Activated naive CD4-positive, alpha-beta T cell treated with anti-CD3 and anti-CD28 coated beads for 36 hours (primary cell): ENCODE results near the gene ARHGAP6. TPM values are rescaled to one million over a fixed set of nuclear protein-coding genes. Genes with fewer than 3 reads are reported as not detected.

Experiments
- CTCF ChIA-PET: fragments of 350-600 bp; sonication (Branson Sonifier 250); formaldehyde crosslinking; loops from one replicate; lab custom pipeline; 2021; ENCODE audit warnings: antibody characterized with exemption; lab: Charles Lee
- DNase-seq: peaks from one replicate; pipeline ENCODE4 v3.0.0-alpha.2; 2020
- H3K27ac Mint-ChIP-seq: one replicate; pipeline ENCODE4 v1.8.0; 2021; ENCODE audit warnings: mild to moderate bottlenecking, mixed read lengths
- H3K27me3 Mint-ChIP-seq: one replicate; pipeline ENCODE4 v1.8.0; 2021; ENCODE audit warnings: low read depth, mixed read lengths
- H3K36me3 Mint-ChIP-seq: one replicate; pipeline ENCODE4 v1.8.0; 2021; ENCODE audit warnings: low read depth, mixed read lengths
- H3K4me1 Mint-ChIP-seq: one replicate; pipeline ENCODE4 v1.8.0; 2021; ENCODE audit warnings: low read depth, mixed read lengths
- H3K4me3 Mint-ChIP-seq: one replicate; pipeline ENCODE4 v1.8.0; 2021; ENCODE audit warnings: mild to moderate bottlenecking, moderate library complexity, mixed read lengths
- H3K9me3 Mint-ChIP-seq: one replicate; pipeline ENCODE4 v1.8.0; 2021; ENCODE audit warnings: mixed read lengths
- intact Hi-C: fragments of 100-400 bp; cut with micrococcal nuclease; formaldehyde crosslinking; loops from one replicate; pipeline ENCODE4 v1.15.1; 2023
- total RNA-seq, 2 experiments: library from RNA; stranded (reverse); gene quantifications; one replicate each; pipeline ENCODE4 v1.2.3, GENCODE V29; 2021

ARHGAP6 gene
- total RNA-seq, 2 experiments from 2014 or later = not detected

- no peak overlapping the region for H3K4me3 Mint-ChIP-seq
- no peak overlapping the region for H3K27ac Mint-ChIP-seq
- H3K27me3 Mint-ChIP-seq = no peaks in the 10 kb centered on the region
- H3K9me3 Mint-ChIP-seq = peaks cover 5% of the 10 kb centered on the region
- CTCF ChIA-PET = no interaction called here
- DNase-seq = no peak
- no peaks in the 10 kb centered on the region for H3K36me3 Mint-ChIP-seq
- H3K4me1 Mint-ChIP-seq = no peaks in the 10 kb centered on the region
- intact Hi-C loops = no loop called here
Measured at GRCh38 chrX:11214346-11215190, 451.2 kb downstream of the ARHGAP6 start.

GRCh38 chrX:11212741-11213140 is 453.0 kb downstream of the ARHGAP6 start:
- Mint-ChIP-seq H3K27me3 (no peaks in the 10 kb centered on the region), H3K9me3 (peaks cover 5% of the 10 kb centered on the region), H3K27ac (no peak overlapping the region), H3K36me3 (no peaks in the 10 kb centered on the region), H3K4me3 (no peak overlapping the region), H3K4me1 (no peaks in the 10 kb centered on the region)
- CTCF ChIA-PET = no interaction called here
- DNase-seq = no peak
- intact Hi-C loops = no loop called here

GRCh38 chrX:11210415-11210801 is 455.3 kb downstream of the ARHGAP6 start:
- H3K9me3 Mint-ChIP-seq = no peaks in the 10 kb centered on the region
- no peaks in the 10 kb centered on the region for H3K27me3 Mint-ChIP-seq
- H3K4me1 Mint-ChIP-seq = no peaks in the 10 kb centered on the region
- intact Hi-C loops = no loop called here
- no peaks in the 10 kb centered on the region for H3K36me3 Mint-ChIP-seq
- no peak overlapping the region for H3K27ac Mint-ChIP-seq
- H3K4me3 Mint-ChIP-seq = no peak overlapping the region
- DNase-seq = no peak
- CTCF ChIA-PET = no interaction called here

- no peaks in the 10 kb centered on the region for H3K27me3 Mint-ChIP-seq
- intact Hi-C loops = no loop called here
- H3K36me3 Mint-ChIP-seq = no peaks in the 10 kb centered on the region
- CTCF ChIA-PET = no interaction called here
- no peak for DNase-seq
- no peaks in the 10 kb centered on the region for H3K9me3 Mint-ChIP-seq
- no peaks in the 10 kb centered on the region for H3K4me1 Mint-ChIP-seq
- no peak overlapping the region for H3K4me3 Mint-ChIP-seq
- no peak overlapping the region for H3K27ac Mint-ChIP-seq
Measured at GRCh38 chrX:11209798-11210414, 455.8 kb downstream of the ARHGAP6 start.

GRCh38 chrX:11206716-11207115 is 459.0 kb downstream of the ARHGAP6 start:
- Mint-ChIP-seq H3K9me3 (no peaks in the 10 kb centered on the region), H3K36me3 (no peaks in the 10 kb centered on the region), H3K4me3 (no peak overlapping the region), H3K27ac (no peak overlapping the region), H3K27me3 (no peaks in the 10 kb centered on the region), H3K4me1 (no peaks in the 10 kb centered on the region)
- CTCF ChIA-PET = no interaction called here
- intact Hi-C loops = no loop called here
- no peak for DNase-seq

- H3K4me1 Mint-ChIP-seq = no peaks in the 10 kb centered on the region
- no peaks in the 10 kb centered on the region for H3K27me3 Mint-ChIP-seq
Measured at GRCh38 chrX:11205796-11206195, 459.9 kb downstream of the ARHGAP6 start.

GRCh38 chrX:11197671-11198070 is 468.0 kb downstream of the ARHGAP6 start:
- no peaks in the 10 kb centered on the region for H3K27me3 Mint-ChIP-seq
- no peak overlapping the region for H3K4me3 Mint-ChIP-seq
- no peaks in the 10 kb centered on the region for H3K9me3 Mint-ChIP-seq
- no peak overlapping the region for H3K27ac Mint-ChIP-seq
- intact Hi-C loops = no loop called here
- no peak for DNase-seq
- no peaks in the 10 kb centered on the region for H3K36me3 Mint-ChIP-seq
- H3K4me1 Mint-ChIP-seq = no peaks in the 10 kb centered on the region
- CTCF ChIA-PET = no interaction called here

More at GRCh38 chrX:11205796-11206195, 459.9 kb downstream of the ARHGAP6 start:
- H3K4me3 Mint-ChIP-seq = no peak overlapping the region
- H3K9me3 Mint-ChIP-seq = no peaks in the 10 kb centered on the region
- no peaks in the 10 kb centered on the region for H3K36me3 Mint-ChIP-seq
- H3K27ac Mint-ChIP-seq = no peak overlapping the region
- CTCF ChIA-PET = no interaction called here
- intact Hi-C loops = no loop called here
- DNase-seq = no peak

- no peak overlapping the region for H3K4me3 Mint-ChIP-seq
- no peak for DNase-seq
- intact Hi-C loops = no loop called here
- H3K27me3 Mint-ChIP-seq = no peaks in the 10 kb centered on the region
- no peaks in the 10 kb centered on the region for H3K36me3 Mint-ChIP-seq
- H3K27ac Mint-ChIP-seq = no peak overlapping the region
- CTCF ChIA-PET = no interaction called here
- no peaks in the 10 kb centered on the region for H3K9me3 Mint-ChIP-seq
- no peaks in the 10 kb centered on the region for H3K4me1 Mint-ChIP-seq
Measured at GRCh38 chrX:11196476-11196875, 469.2 kb downstream of the ARHGAP6 start.

- intact Hi-C loops = no loop called here
- H3K9me3 Mint-ChIP-seq = no peaks in the 10 kb centered on the region
- CTCF ChIA-PET = no interaction called here
- no peaks in the 10 kb centered on the region for H3K36me3 Mint-ChIP-seq
- DNase-seq = no peak
- no peaks in the 10 kb centered on the region for H3K4me1 Mint-ChIP-seq
- no peaks in the 10 kb centered on the region for H3K27me3 Mint-ChIP-seq
- H3K4me3 Mint-ChIP-seq = no peak overlapping the region
- no peak overlapping the region for H3K27ac Mint-ChIP-seq
Measured at GRCh38 chrX:11193035-11193469, 472.7 kb downstream of the ARHGAP6 start.

GRCh38 chrX:11190745-11191510 is 474.8 kb downstream of the ARHGAP6 start:
- no peak for DNase-seq
- Mint-ChIP-seq H3K4me3 (no peak overlapping the region), H3K36me3 (no peaks in the 10 kb centered on the region), H3K9me3 (no peaks in the 10 kb centered on the region), H3K27ac (no peak overlapping the region), H3K4me1 (no peaks in the 10 kb centered on the region), H3K27me3 (no peaks in the 10 kb centered on the region)
- CTCF ChIA-PET = interaction anchor here (0.6 kb wide), 1 partner anchor 97 kb away, joined by 3 read pairs; no protein-coding TSS in a partner anchor
- intact Hi-C loops = no loop called here

GRCh38 chrX:11189097-11189496 is 476.6 kb downstream of the ARHGAP6 start:
- no peaks in the 10 kb centered on the region for H3K9me3 Mint-ChIP-seq
- no peaks in the 10 kb centered on the region for H3K27me3 Mint-ChIP-seq
- CTCF ChIA-PET = no interaction called here
- H3K27ac Mint-ChIP-seq = no peak overlapping the region
- DNase-seq = no peak
- H3K4me1 Mint-ChIP-seq = no peaks in the 10 kb centered on the region
- no peak overlapping the region for H3K4me3 Mint-ChIP-seq
- intact Hi-C loops = no loop called here
- no peaks in the 10 kb centered on the region for H3K36me3 Mint-ChIP-seq

- Mint-ChIP-seq H3K36me3 (no peaks in the 10 kb centered on the region), H3K9me3 (no peaks in the 10 kb centered on the region), H3K27me3 (peaks cover 2% of the 10 kb centered on the region), H3K4me3 (no peak overlapping the region), H3K27ac (no peak overlapping the region), H3K4me1 (no peaks in the 10 kb centered on the region)
- CTCF ChIA-PET = no interaction called here
- no peak for DNase-seq
- intact Hi-C loops = no loop called here
Measured at GRCh38 chrX:11188664-11189063, 477.1 kb downstream of the ARHGAP6 start.
